Measurements from ENCODE around the gene TLL1.

TLL1 gene

GRCh38 chr4:166064721-166065120 is 191.7 kb downstream of the TLL1 start:
- no peak overlapping the region for H3K9ac ChIP-seq (ENCODE audit: low read length)
- no peaks in the 10 kb centered on the region for H3K4me1 ChIP-seq (ENCODE audit: low read length)
- H2AFZ ChIP-seq (ENCODE audit: low read depth, low read length): no peak overlapping the region
- no peak for TF ChIP-seq CTCF (IDR thresholded peaks at IDR 0.05; ENCODE audit: low read depth, low read length)
- TF ChIP-seq EZH2phosphoT487 (IDR thresholded peaks at IDR 0.05; ENCODE audit: low read depth): no peak
- H3K36me3 ChIP-seq (replicated peaks; ENCODE audit: low read depth, low read length): no peaks in the 10 kb centered on the region
- no peaks in the 10 kb centered on the region for H4K20me1 ChIP-seq (ENCODE audit: insufficient read depth, low read length)
- H3K79me2 ChIP-seq (ENCODE audit: low read length): no peaks in the 10 kb centered on the region
- no peak overlapping the region for H3K4me2 ChIP-seq (ENCODE audit: low read length)
- no peak overlapping the region for H3K4me3 ChIP-seq (ENCODE audit: low read length)
- no peaks in the 10 kb centered on the region for H3K27me3 ChIP-seq (ENCODE audit: low read depth, low read length)
- no peak overlapping the region for H3K27ac ChIP-seq (ENCODE audit: low read length)
- no peaks in the 10 kb centered on the region for H3K9me3 ChIP-seq (ENCODE audit: insufficient read depth, low read length)

- no peaks in the 10 kb centered on the region for H3K9me3 ChIP-seq (ENCODE audit: insufficient read depth, low read length)
- H3K9ac ChIP-seq (ENCODE audit: low read length): no peak overlapping the region
- no peak overlapping the region for H3K4me2 ChIP-seq (ENCODE audit: low read length)
- H3K4me3 ChIP-seq (ENCODE audit: low read length): no peak overlapping the region
- no peak overlapping the region for H2AFZ ChIP-seq (ENCODE audit: low read depth, low read length)
- H3K27me3 ChIP-seq (ENCODE audit: low read depth, low read length): no peaks in the 10 kb centered on the region
- no peaks in the 10 kb centered on the region for H3K79me2 ChIP-seq (ENCODE audit: low read length)
- no peaks in the 10 kb centered on the region for H3K36me3 ChIP-seq (replicated peaks; ENCODE audit: low read depth, low read length)
- H4K20me1 ChIP-seq (ENCODE audit: insufficient read depth, low read length): no peaks in the 10 kb centered on the region
- TF ChIP-seq EZH2phosphoT487 (IDR thresholded peaks at IDR 0.05; ENCODE audit: low read depth) (no peak), CTCF (IDR thresholded peaks at IDR 0.05; ENCODE audit: low read depth, low read length) (no peak)
- no peak overlapping the region for H3K27ac ChIP-seq (ENCODE audit: low read length)
- H3K4me1 ChIP-seq (ENCODE audit: low read length): no peaks in the 10 kb centered on the region
These were observed 192.3 kb downstream of the TLL1 start for GRCh38 chr4:166065324-166065723.

DNA sequence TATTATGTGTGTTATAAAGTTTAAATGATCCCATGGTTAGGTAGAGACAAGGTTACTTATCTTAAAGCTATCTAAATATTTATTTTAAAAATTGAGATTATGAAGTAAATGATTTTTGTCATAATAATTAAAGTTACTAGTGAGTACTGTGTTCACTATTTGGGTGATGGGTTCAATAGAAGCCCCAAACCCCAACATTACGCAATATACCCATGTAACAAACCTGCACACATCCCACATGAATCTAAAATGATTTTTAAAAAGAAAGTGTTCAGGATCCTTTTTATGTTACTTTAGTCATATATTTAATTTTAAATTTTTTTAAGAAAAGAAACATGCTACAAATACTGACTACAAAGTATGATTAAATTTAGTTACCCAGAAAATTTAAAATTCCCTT is 193.9 kb downstream of the TLL1 start:
- H3K27ac ChIP-seq (ENCODE audit: low read length): no peak overlapping the region
- no peaks in the 10 kb centered on the region for H3K9me3 ChIP-seq (ENCODE audit: insufficient read depth, low read length)
- H3K4me2 ChIP-seq (ENCODE audit: low read length): no peak overlapping the region
- H3K27me3 ChIP-seq (ENCODE audit: low read depth, low read length): no peaks in the 10 kb centered on the region
- no peaks in the 10 kb centered on the region for H4K20me1 ChIP-seq (ENCODE audit: insufficient read depth, low read length)
- no peak overlapping the region for H3K4me3 ChIP-seq (ENCODE audit: low read length)
- TF ChIP-seq CTCF (IDR thresholded peaks at IDR 0.05; ENCODE audit: low read depth, low read length): no peak
- no peak for TF ChIP-seq EZH2phosphoT487 (IDR thresholded peaks at IDR 0.05; ENCODE audit: low read depth)
- no peak overlapping the region for H2AFZ ChIP-seq (ENCODE audit: low read depth, low read length)
- H3K4me1 ChIP-seq (ENCODE audit: low read length): no peaks in the 10 kb centered on the region
- no peak overlapping the region for H3K9ac ChIP-seq (ENCODE audit: low read length)
- no peaks in the 10 kb centered on the region for H3K36me3 ChIP-seq (replicated peaks; ENCODE audit: low read depth, low read length)
- no peaks in the 10 kb centered on the region for H3K79me2 ChIP-seq (ENCODE audit: low read length)

GRCh38 chr4:166067915-166068314 is 194.9 kb downstream of the TLL1 start:
- no peak overlapping the region for H3K4me2 ChIP-seq (ENCODE audit: low read length)
- no peaks in the 10 kb centered on the region for H3K27me3 ChIP-seq (ENCODE audit: low read depth, low read length)
- no peak overlapping the region for H3K4me3 ChIP-seq (ENCODE audit: low read length)
- no peak overlapping the region for H3K27ac ChIP-seq (ENCODE audit: low read length)
- no peaks in the 10 kb centered on the region for H4K20me1 ChIP-seq (ENCODE audit: insufficient read depth, low read length)
- TF ChIP-seq EZH2phosphoT487 (IDR thresholded peaks at IDR 0.05; ENCODE audit: low read depth) (no peak), CTCF (IDR thresholded peaks at IDR 0.05; ENCODE audit: low read depth, low read length) (no peak)
- no peaks in the 10 kb centered on the region for H3K9me3 ChIP-seq (ENCODE audit: insufficient read depth, low read length)
- H2AFZ ChIP-seq (ENCODE audit: low read depth, low read length): no peak overlapping the region
- H3K36me3 ChIP-seq (replicated peaks; ENCODE audit: low read depth, low read length): no peaks in the 10 kb centered on the region
- no peaks in the 10 kb centered on the region for H3K4me1 ChIP-seq (ENCODE audit: low read length)
- no peaks in the 10 kb centered on the region for H3K79me2 ChIP-seq (ENCODE audit: low read length)
- H3K9ac ChIP-seq (ENCODE audit: low read length): no peak overlapping the region
